ENCODE data around the gene LARGE1.

LARGE1 gene

DNA sequence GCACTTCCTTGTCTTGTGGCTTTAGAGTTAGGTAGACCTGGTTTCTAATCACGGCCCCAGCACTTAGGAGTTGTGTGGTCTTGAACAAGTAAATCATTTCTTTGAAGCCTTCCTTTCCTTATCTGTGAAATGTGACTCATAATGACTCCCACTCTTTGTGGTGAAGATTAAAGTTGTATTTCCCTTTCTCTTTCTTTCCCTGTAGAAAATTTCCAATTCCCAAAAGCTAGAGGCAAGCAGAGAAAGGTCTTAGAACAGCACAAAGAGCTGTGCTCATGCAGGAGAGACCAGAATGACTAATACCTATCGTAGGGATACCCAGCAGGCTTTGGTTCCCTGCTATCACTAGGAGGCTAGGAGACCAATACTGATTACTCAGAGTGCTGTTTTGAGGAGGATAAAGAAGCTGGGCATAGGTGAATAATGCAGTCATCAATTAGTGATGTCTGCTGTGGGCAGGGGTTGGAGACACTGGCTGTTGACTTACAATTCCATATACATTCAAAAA is 591.4 kb downstream of the LARGE1 start:
- DNase-seq: peak; percentile 80

DNA sequence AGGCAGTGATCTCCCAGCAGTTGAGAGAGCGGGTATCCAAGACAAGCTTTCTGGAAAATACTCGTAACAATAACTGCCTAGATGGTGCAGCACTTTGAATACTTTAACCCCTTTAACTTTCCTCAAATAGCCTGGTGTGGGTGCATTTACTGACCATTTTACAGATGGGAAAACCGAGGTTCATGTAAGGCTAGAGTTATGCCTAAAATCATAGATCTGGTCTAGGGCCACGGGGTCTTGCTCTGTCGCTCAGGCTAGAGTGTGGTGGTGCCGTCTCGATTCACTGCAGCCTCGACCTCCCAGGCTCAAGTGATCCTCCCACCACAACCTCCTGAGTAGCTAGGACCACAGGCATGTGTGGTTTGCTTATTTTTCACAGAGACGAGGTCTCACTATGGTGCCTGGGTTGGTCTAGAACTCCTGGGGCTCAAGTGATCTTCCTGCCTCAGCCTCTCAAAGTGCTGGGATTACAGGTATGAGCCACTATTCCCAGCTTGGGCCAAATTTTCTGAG is 592.9 kb downstream of the LARGE1 start:
- DNase-seq: no peak

DNA sequence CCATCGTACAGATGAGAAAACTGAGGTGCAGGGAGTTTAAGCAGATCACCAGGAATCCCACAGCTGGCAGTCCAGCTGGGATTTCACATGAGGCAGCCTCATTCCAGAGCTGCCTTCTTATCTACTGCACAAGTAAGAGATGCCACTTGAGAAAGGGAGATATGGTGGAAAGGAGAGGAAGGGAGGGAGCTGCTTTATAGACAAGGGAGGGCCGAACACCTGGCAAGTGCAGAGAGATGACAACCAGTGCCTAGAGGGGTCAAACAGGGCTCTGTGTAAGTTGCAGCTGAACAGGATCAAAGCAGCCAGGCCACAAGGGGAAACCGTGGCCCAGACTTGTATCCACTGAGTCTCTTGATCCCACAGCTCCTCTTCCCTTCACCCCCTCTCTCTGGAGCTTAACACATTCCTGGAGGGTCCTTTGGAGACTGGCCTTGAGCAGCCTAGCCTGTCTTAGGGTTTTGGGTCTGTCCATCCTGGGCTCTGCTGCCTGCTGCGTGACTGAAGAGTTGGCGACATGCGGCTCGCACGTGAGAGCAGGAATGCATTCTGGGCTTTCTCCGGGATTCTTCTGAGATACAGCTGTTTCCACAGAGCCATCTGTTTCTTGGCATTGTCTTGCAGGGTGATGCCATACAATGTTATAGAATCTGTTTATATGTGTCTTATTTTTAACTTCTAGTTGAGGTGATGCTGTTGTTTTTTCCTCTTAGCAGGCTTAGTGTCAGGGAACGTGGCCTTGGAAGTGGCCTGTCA is 593.6 kb downstream of the LARGE1 start:
- DNase-seq: peak; percentile 19

DNA sequence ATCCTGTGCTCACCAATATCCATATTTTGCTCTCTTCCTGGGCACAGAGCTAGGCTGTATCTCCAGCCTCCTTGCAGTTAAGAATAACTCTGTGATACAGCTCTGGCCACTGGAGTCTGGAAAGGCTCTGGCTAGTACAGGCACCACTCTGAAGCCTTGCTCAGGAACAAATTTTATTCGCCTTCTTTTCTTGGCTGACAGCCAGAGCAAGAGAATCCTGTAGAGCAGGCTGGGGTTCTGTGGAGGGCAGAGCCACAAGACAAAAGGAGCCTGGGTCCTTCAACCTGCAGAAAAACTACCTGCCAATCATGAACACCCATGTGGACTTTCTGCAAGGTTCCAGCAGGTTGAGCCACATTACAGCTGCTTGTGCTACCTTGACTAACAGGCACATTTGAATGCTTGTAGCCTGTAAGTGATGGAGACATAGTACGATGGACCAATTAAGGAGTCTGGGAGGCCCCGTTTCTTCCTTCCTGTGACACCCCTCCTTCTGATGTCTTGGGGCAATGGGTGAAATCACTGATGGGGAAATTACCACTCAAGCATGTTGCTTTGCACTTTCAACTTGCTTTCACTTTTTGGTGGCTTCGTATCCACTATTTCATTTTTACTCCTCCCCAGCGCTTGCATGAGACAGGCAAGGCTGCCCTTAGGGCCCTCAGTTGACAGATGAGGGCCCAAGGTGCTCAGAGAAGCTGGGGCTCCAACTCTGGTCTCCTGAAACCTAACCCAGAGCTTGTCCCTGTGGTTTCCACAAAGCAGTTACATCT is 594.9 kb downstream of the LARGE1 start:
- no peak for DNase-seq

DNA sequence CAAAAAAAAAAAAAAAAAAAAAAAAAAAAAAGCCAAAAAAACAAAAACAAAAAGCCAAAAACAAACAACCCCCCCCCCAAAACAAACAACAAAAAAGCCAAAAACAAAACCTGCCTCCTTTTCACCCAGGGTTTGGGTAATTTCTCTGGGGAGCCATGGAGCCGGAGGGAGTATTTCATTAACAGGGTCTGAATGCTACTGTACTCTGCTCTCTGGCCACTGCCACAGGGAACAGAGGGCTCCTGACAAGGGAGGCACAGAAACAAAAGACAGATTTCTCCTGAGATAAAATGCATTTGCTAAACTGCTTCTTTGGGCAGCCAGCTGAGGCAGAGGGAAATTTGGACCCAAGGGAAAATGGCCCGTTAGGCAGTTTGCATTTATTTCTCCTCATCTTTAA is 596.0 kb downstream of the LARGE1 start:
- DNase-seq: no peak

DNA sequence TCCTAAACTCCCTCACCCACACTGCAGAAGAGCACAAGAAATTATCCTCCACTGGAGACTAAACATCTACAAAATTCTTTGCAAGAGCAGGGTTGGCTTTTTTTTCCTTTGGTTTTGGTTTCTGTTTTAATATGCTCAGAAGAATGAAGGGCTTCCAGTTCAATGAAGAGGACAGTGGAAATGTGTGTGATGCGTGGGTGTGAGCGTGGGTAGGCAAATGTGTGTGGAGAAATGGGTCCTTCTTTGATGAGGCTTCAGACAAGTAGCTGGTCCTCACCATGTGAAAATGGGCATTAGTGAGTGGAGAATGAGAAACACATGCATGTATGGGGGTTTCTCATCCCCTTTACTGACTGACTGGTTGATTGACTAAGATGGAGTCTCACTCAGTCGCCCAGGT is 598.8 kb downstream of the LARGE1 start:
- DNase-seq: no peak

DNA sequence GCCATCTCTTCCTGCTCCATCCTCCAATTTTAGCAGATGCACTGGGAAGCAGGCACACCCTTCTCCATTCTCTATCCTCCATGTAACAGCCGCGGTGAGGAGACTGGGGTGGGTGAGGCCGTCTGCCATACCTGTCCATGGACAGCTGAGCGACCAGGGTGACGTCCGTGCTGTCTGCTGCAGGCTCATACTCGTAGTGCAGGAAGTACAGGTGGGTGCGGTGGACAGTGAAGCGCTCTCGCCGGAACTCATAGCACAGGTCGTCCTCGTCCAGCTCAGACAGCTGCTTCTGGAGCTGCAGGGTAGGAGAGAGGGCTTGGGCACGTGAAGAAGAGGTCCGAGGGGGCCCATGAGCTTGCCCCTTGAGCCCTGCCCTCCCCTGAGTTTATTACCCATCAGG is 604.3 kb downstream of the LARGE1 start:
- DNase-seq: no peak

DNA sequence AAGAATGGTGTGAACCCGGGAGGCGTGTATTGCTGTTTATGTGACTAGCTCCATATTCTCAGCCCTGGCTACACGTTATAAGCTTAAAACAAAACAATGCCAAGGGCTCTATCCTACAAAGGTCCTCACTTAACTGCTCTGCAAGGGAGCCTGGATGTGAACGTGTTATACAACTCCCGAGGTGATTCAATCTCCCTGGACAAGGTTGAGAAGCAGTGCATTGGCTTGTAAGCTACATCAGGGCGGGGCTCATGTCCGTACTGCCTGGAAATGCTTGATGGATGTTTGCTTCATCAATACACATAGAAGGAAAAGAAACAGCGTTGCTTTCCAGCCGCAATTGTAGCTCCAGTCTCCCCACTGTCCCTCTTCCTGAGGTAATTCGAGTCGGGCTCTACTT is 605.2 kb downstream of the LARGE1 start:
- no peak for DNase-seq

DNA sequence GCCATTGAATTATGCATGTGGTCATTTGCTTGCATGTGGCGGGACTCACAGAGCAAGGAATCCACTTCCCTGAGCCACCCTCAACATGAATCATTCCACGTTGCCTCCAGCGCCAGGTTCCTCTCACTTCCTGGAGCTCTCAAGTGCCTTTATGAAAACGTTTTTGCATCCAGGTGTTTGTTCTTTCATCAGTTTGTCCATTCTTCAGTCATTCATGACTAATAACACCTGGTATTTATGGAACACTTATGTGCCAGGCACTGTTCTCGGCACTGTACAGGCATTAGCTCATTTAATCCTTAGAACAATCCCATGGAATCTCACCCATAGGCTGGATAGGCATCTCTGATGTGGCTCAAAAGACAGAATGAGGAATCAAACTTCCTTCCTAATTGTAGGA is 606.0 kb downstream of the LARGE1 start:
- no peak for DNase-seq

DNA sequence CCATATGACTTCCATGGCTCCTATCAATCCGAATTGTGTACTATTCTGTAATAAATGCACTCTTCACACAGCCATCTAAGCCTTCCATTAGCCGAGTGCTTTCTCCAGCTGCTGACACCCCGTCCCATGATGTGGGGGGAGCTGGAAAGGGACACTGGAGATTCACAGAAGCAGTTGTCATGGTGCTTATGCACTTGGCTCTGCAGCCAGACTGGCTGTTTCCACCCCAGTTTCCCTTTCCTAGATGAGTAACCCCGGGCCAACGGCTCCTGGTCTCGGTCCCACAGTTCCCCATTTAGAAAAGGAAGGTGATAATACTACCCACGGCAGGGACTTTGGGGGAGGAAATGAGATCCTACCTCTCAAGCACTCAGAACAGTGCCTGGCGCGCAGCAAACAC is 617.2 kb downstream of the LARGE1 start:
- no peak for DNase-seq

DNA sequence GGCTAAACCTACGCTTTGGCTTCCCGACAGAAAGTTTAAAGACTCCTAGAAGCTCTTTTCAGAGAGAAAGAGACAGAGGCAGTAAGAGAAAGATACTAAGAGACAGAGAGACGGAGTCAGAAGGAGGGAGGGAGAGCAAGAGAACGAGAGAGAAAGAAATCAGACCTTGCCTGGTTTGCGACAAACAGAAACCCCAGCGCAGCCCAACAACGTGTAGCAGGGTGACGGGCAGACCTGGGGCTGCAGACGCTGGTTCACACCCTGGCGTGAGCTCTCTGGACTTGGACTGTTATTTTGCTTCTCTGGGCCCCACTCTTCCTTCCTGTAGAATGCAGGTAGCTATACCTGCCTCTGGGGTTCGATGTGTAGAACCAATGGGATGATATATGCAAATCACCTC is 617.7 kb downstream of the LARGE1 start:
- no peak for DNase-seq

DNA sequence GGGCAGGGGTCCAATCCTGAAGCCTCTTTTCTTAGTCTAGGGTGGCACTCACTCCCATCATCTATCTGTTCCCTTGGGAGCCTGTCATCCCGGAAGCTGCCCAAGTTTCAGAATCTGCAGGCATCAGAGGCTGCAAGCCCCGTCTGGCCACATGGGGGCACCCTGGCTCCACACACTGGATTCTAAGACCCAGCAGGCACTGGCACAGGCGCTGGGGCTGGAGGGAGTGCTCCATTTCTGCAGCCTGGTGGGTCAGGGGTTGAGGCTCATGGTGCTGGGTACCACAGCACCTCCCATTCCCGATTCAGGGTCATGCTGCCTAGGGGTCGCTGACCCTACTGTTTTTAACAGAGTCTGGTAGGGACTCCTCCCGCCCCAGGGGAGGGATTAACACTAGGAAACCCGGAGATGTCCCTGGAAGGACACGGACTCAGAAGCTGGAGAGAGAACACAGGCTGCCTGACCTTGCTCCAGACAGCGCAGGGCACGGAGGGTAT is 618.2 kb downstream of the LARGE1 start:
- peak; percentile 59 for DNase-seq

DNA sequence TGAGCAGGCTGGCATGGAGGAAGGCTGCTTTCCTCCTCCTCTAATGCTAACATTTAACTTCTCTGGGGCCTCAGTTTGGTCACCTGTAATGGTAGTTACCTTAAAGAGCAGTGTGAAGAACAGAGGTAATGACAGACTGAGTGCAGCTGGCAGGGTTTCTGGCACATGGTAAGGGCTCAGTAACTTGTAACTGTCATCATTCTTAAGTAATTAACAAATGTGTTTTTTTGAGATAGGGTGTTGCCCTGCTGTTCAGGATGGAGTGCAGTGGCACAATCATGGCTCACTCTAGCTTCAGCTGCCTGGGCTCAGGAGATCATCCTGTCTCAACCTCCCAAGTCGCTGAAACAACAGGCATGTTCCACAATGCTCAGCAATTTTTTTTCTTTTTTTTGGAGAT is 620.1 kb downstream of the LARGE1 start:
- no peak for DNase-seq

DNA sequence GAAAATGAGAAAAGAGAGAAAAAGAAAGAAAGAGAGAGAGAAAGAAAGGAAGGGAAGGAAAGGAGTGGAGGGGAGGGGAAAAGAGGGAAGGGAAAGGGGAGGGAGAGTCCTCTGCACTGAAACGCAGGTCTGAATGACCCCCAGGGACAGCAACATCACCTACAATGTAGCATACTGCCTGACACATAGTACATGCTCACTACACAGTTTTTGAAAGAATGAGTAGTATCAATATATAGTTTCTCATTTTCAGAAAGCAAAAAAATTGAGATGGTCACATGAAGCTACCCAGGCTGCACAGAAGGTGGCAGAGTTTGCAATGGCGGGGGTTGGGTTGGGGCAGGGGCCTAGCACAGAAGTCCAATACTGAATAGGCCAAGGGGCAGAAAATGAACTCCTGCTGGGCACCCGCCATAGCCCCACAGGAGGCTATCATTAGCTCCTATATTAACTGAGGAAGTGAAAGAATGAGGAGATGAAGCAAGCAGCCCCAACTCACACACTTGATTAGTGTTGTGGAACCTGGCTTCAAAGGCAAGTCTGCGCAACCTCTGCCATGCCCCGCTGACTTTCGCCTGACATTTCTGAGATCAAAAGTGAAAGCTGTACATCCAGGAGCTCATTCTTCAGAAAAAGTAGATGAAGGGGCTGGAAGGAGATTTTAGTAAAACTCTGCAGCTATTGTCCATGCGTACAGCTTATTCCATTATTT is 620.9 kb downstream of the LARGE1 start:
- DNase-seq: no peak

DNA sequence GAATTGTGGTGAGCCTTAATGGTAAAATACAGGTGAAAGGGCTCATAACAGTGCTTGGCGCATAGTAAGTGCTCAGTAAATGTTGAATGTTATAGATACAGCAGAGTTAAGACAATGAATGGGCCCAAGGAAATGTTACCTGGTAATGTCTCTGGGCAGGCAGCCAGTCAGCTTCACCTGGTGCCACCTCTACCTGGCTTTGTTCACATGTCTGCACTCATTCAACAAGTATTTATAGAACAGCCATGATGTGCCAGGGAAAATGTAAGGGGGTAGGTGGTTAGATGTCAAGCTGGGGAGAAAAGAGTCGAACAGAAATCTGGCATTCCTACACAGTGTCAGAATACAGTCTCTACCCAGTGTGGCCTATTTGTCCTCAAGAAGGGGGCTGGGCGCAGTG is 623.3 kb downstream of the LARGE1 start:
- no peak for DNase-seq

DNA sequence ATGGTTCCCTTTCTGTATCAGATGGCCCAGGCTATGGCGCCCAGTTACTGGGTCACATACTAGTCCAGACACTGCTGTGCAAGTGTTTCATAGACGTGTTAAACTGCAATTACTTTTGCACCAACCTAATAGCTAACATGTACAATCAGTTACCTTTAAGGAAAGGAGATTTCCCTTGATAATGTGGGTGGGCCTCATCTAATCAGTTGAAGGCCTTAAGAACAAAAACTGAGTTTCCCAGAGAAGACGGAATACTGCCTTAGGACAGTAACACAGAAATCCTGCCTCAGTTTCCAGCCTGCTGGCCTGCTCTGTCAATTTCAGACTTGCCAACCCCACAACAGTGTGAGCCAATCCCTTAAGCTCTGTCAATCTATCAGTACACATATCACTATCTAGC is 632.2 kb downstream of the LARGE1 start:
- DNase-seq: no peak

DNA sequence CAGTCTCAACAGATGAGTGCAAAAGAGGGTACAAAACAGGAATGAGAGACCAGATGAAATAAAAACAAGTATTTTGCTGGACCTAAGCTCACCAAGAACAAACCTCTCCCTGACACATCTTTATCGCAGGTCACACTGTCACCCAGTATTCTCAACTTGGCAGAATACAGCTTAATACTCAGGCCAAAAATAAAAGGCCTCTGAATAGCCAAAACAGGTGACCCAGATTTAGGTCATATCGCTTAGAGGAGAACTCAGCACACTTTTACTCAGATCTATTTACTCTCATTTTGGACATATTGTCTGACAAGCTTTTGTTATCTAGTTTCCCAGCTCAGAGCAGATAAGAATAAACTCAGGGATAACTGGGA is 645.2 kb downstream of the LARGE1 start:
- DNase-seq: no peak

DNA sequence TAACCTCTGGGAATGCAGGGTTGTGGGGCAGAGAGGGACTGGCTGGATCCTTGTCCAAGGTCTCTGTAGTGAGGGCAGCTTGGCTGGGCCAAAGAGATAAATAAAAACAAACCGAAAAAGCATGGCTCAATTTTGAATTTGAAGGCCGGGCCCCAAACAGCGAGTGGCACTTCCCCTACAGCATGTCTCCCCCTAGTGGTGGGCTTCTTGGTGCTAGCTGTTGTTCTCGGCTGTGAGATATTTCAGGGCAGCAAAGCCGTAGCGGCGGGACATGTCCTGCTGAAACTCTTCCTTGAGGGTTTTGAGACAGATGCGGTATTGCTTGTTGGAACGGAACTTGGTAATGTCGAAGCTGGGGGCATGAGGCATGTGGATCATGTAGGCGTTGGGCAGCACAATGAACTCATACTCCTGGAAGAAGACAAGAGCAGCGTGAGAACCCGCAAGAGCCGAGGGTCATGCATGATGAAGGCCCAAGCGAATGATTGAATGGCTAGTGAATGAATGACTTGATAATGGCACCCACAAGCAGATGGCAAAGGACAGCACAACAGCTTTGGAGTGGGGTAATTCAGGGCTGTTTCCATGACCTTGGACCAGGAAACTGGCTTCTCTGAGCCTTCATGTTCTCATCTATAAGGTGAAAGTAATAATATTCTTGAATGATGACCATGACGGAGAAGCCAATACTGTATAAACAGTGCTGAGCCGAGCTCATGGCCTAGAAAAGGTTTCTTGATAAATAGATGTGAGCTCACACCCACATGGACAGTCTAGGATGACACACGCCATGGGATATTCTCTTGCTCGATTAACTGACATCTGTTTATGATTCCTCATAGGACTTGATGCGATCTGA is 645.8 kb downstream of the LARGE1 start:
- no peak for DNase-seq

DNA sequence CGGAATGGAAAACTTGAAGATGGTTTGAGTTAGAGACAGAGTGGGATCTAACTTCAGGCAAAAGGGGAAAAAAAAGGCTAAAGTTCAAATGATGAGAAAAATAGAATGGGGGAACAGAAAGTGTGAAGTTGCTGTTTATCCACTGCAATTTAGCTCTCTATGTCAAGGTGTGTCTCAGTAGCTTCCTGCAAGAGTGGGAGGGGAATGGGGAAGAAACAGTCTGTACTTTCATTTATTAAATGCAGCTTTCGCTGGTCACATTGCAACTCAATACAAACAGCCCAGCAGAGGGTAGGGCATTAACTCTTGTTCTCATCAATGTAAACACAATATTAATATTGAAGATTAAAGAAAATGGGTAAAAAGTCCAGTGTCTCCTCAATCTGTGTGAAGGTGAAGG is 647.4 kb downstream of the LARGE1 start:
- DNase-seq: no peak

DNA sequence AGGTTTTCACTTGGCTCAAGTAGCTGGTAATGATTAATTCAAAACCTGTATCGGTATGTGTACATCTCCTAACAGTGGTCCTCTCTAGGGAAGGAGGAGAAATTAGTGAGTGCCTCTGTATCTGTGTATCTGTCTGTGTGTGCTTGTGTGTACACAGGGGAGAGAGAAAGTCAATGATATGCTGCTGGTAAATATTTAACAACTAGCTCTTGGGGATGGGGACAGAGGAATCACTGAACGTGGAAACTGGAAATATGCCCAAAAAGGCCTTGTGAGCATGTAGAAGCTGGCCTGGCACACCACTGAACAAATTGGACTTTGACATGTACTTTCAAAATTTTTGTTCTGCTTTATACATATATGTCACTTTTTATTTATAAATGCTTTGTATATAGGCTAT is 648.1 kb downstream of the LARGE1 start:
- DNase-seq: no peak

DNA sequence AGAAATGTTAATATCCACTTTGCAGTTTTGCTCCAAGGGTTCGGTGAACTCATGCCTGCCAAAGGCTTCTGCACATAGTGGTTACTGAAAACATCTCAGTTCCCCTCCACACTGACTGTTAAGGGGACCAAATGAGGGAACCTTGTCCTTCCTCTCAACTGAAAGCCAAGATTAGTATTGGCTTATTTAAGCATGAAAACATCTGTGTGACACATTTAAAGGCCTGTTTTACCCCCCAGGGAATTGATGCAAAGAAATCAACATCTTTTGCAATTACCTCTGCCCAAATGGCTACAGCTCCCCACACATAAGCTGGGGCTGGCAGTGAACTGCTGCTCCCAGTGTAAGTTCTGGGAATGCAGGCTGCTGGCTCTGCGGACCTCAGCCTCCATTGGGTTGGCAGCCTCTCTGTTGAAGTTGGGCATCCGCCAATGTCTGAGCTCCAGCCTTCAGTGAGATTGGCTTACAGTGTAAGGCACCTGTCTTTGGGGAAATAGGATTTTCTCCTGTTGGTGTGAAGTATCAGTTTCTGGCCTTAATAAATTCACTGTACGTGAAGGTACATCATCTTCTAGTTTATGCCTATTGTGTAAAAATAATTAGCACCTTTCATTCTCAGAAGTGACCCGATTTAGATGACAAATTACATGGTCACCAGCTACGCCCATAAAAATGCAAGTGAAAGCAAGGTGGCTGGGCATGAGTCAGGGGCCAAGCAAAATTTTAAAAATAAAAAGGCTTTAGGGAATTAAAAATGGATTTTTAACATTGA is 648.7 kb downstream of the LARGE1 start:
- DNase-seq: peak; percentile 6

DNA sequence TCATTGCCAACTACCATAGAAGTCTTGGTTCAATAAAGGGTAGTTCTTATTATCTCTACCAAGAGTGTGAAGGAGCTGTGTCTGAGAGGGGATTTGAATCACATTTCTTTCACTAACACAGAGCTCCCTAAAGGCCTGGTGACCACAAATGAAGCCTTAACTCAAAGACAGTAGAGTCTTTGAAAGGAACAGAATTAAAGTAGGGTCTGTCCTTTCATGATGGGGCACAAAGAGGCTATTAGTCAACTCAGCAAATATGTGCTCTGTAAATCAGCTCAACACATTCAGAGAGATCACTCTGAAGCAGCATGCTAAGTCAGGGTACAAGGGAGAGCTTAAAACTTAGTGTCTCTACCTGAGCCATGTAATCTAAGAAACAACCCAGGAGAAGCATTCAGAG is 649.7 kb downstream of the LARGE1 start:
- no peak for DNase-seq
